ENCODE measurements around the gene KIF12. TPM values are rescaled to one million over a fixed set of nuclear protein-coding genes. Genes with fewer than 3 reads are reported as not detected.

Gene KIF12
- total RNA-seq, 2 donors from 2014 or later: not detected

- DNase-seq (ENCODE audit: low spot score): no peak
- no peak for TF ChIP-seq CTCF (IDR thresholded peaks at IDR 0.05)
- Histone ChIP-seq H3K4me1 (peaks cover 0 to 6% of the 10 kb centered on the region in 2 donors), H3K36me3 (no peaks in the 10 kb centered on the region), H3K9me3 (no peaks in the 10 kb centered on the region), H3K27me3 (no peaks in the 10 kb centered on the region), H3K4me3 (no peak overlapping the region), H3K27ac (no peak overlapping the region)
Measured at GRCh38 chr9:114093031-114093471, 6.0 kb downstream of the KIF12 start.

GRCh38 chr9:114092336-114092735 lies 6.8 kb downstream of the KIF12 start:
- H3K27me3 ChIP-seq: no peaks in the 10 kb centered on the region

GRCh38 chr9:114091711-114092110 lies 7.4 kb downstream of the KIF12 start:
- no peak overlapping the region for H3K27ac ChIP-seq
- TF ChIP-seq CTCF (IDR thresholded peaks at IDR 0.05): no peak
- no peaks in the 10 kb centered on the region for H3K36me3 ChIP-seq
- no peaks in the 10 kb centered on the region for H3K4me1 ChIP-seq
- H3K9me3 ChIP-seq: no peaks in the 10 kb centered on the region
- DNase-seq (ENCODE audit: low spot score): no peak
- H3K27me3 ChIP-seq: no peaks in the 10 kb centered on the region
- H3K4me3 ChIP-seq: no peak overlapping the region

More at GRCh38 chr9:114092336-114092735, 6.8 kb downstream of the KIF12 start:
- H3K27ac ChIP-seq: no peak overlapping the region
- H3K4me3 ChIP-seq: no peak overlapping the region
- no peak for DNase-seq (ENCODE audit: low spot score)
- H3K9me3 ChIP-seq: no peaks in the 10 kb centered on the region
- no peaks in the 10 kb centered on the region for H3K36me3 ChIP-seq
- TF ChIP-seq CTCF (IDR thresholded peaks at IDR 0.05): no peak
- H3K4me1 ChIP-seq: no peaks in the 10 kb centered on the region

- TF ChIP-seq CTCF (IDR thresholded peaks at IDR 0.05): no peak
- H3K4me1 ChIP-seq: no peaks in the 10 kb centered on the region
- H3K36me3 ChIP-seq: no peaks in the 10 kb centered on the region
- no peak overlapping the region for H3K27ac ChIP-seq
- H3K27me3 ChIP-seq: no peaks in the 10 kb centered on the region
- no peak overlapping the region for H3K4me3 ChIP-seq
- H3K9me3 ChIP-seq: no peaks in the 10 kb centered on the region
- DNase-seq (ENCODE audit: low spot score): no peak
Measured at GRCh38 chr9:114090798-114091197, 8.3 kb downstream of the KIF12 start.

- Histone ChIP-seq H3K4me1 (no peaks in the 10 kb centered on the region), H3K36me3 (no peaks in the 10 kb centered on the region), H3K27me3 (no peaks in the 10 kb centered on the region), H3K27ac (no peak overlapping the region), H3K4me3 (no peak overlapping the region), H3K9me3 (no peaks in the 10 kb centered on the region)
- TF ChIP-seq CTCF (IDR thresholded peaks at IDR 0.05): no peak
- DNase-seq (ENCODE audit: low spot score): no peak
Measured at GRCh38 chr9:114089206-114089840, 9.8 kb downstream of the KIF12 start.

All from right atrium auricular region (tissue), 2 donors.